Keratinocyte (primary cell): ENCODE measurements around the gene B4GALNT4. TPM values are rescaled to one million over a fixed set of nuclear protein-coding genes. Genes with fewer than 3 reads are reported as not detected.
A peak's percentile ranks its signal among the peaks of the same experiment; 100 is the strongest.

Source experiments
- DNase-seq: peaks from one replicate; pipeline ENCODE4 v3.0.0-alpha.2; 2011; ENCODE audit warnings: low read depth, missing footprints, low spot score
- FAIRE-seq: peaks from 2 replicates; lab custom pipeline; 2011; peaks lifted over from hg19 to GRCh38; lab: Jason Lieb, UNC
- H2AFZ ChIP-seq: 2 replicates; pipeline ENCODE4 v1.6.0; 2012; ENCODE audit warnings: low read length, control low read depth, inconsistent platforms; ENCODE audit not compliant: control insufficient read depth
- H3K27ac ChIP-seq: 2 replicates; pipeline ENCODE4 v1.5.1; 2011; ENCODE audit warnings: low read length; ENCODE audit not compliant: control insufficient read depth, insufficient read depth
- H3K27me3 ChIP-seq: 3 replicates; pipeline ENCODE4 v1.6.0; 2011; ENCODE audit warnings: low read length; ENCODE audit not compliant: control insufficient read depth, insufficient read depth; ENCODE audit errors: extremely low read depth
- H3K36me3 ChIP-seq, 2 experiments: 2 replicates in 1 of 2; 3 replicates in 1 of 2; pipeline ENCODE4 v1.5.1; 2011; ENCODE audit warnings: low read length in 2 of 2, mild to moderate bottlenecking in 1 of 2; ENCODE audit not compliant: control insufficient read depth in 2 of 2, insufficient read depth in 2 of 2; ENCODE audit errors: extremely low read depth in 1 of 2
- H3K4me1 ChIP-seq: 3 replicates; pipeline ENCODE4 v1.5.1; 2011; ENCODE audit warnings: low read length; ENCODE audit not compliant: control insufficient read depth, insufficient read depth; ENCODE audit errors: extremely low read depth
- H3K4me2 ChIP-seq: 3 replicates; pipeline ENCODE4 v1.6.0; 2011; ENCODE audit warnings: low read depth, low read length; ENCODE audit not compliant: control insufficient read depth, insufficient read depth; ENCODE audit errors: extremely low read depth
- H3K4me3 ChIP-seq, 3 experiments: fragments of 200-600 bp in 1 of 3; sonication (generic) in 1 of 3; 2 replicates in 2 of 3; 3 replicates in 1 of 3; pipeline ENCODE4 v1.5.1; 2011 to 2016; ENCODE audit warnings: low read length in 3 of 3, mild to moderate bottlenecking in 3 of 3, control low read depth in 2 of 3, inconsistent platforms in 1 of 3, low read depth in 1 of 3, mixed read lengths in 1 of 3, mixed run types in 1 of 3, moderate library complexity in 1 of 3; ENCODE audit not compliant: control insufficient read depth in 2 of 3, insufficient read depth in 2 of 3; ENCODE audit errors: extremely low read depth in 1 of 3
- H3K79me2 ChIP-seq: 2 replicates; pipeline ENCODE4 v1.6.0; 2012; ENCODE audit warnings: low read length; ENCODE audit not compliant: control insufficient read depth, insufficient read depth
- H3K9ac ChIP-seq: 3 replicates; pipeline ENCODE4 v1.6.0; 2011; ENCODE audit warnings: low read length; ENCODE audit not compliant: control insufficient read depth, insufficient read depth; ENCODE audit errors: extremely low read depth
- H3K9me1 ChIP-seq: 3 replicates; pipeline ENCODE4 v1.6.0; 2011; ENCODE audit warnings: low read length; ENCODE audit not compliant: control insufficient read depth, insufficient read depth; ENCODE audit errors: extremely low read depth
- H3K9me3 ChIP-seq: 2 replicates; pipeline ENCODE4 v1.5.1; 2012; ENCODE audit warnings: low read depth, low read length; ENCODE audit not compliant: control insufficient read depth
- H4K20me1 ChIP-seq: 3 replicates; pipeline ENCODE4 v1.6.0; 2011; ENCODE audit warnings: low read length; ENCODE audit not compliant: control insufficient read depth, insufficient read depth; ENCODE audit errors: extremely low read depth
- CTCF ChIP-seq, 3 experiments: IDR thresholded peaks in 1 of 3; conservative IDR thresholded peaks in 1 of 3; optimal IDR thresholded peaks in 1 of 3; 2 replicates in 2 of 3; 3 replicates in 1 of 3; pipeline versions ENCODE3 to v1.5.1; 2011; ENCODE audit warnings: low read length in 3 of 3, mild to moderate bottlenecking in 3 of 3, moderate library complexity in 2 of 3, control low read depth in 1 of 3, inconsistent platforms in 1 of 3; ENCODE audit not compliant: insufficient read depth in 2 of 3; ENCODE audit errors: extremely low read depth in 1 of 3
- EZH2 ChIP-seq: IDR thresholded peaks from one replicate; pipeline ENCODE4 v1.6.1; 2012; ENCODE audit warnings: inconsistent platforms, mild to moderate bottlenecking, low read length, moderate library complexity
- dilution Hi-C: fragments of 300-500 bp; cut with MboI; formaldehyde crosslinking; loops from one replicate; pipeline ENCODE4 v1.7.0; 2020; ENCODE audit warnings: low sequenced_read_pairs; ENCODE audit not compliant: extremely low pct_ligation_motif_present
- polyA plus RNA-seq, 5 experiments: library from polyadenylated mRNA; depleted of rRNA in 3 of 5; stranded (reverse) in 3 of 5; stranded (forward) in 1 of 5; unstranded in 1 of 5; fragments of >200 nt; gene quantifications; 1 replicate in 1 of 5; 2 replicates in 3 of 5; 3 replicates in 1 of 5; pipeline versions ENCODE4 v1.2.1 to v1.2.3, GENCODE V29; 2011 to 2012; ENCODE audit warnings: missing spikeins in 2 of 5, low read depth in 1 of 5, low replicate concordance in 1 of 5

B4GALNT4 gene
- polyA plus RNA-seq, 1 donor (not counting 4 experiments of a cell fraction or from before 2014, with no cell fraction given), result 7.3 TPM

- Histone ChIP-seq H3K27ac (peak overlapping the region; percentile 97), H3K79me2 (peaks cover 67% of the 10 kb centered on the region), H3K9me1 (no peaks in the 10 kb centered on the region), H3K4me2 (peak overlapping the region; percentile 93), H3K27me3 (no peaks in the 10 kb centered on the region), H3K4me1 (peaks cover 25% of the 10 kb centered on the region), H3K9me3 (no peaks in the 10 kb centered on the region), H3K36me3 (peaks cover 5 to 22% of the 10 kb centered on the region in 2 experiments), H3K4me3 (peak overlapping the region; percentile 61 to 95 (median 82)), H2AFZ (no peak overlapping the region), H3K9ac (peak overlapping the region; percentile 83), H4K20me1 (peaks cover 10% of the 10 kb centered on the region)
- dilution Hi-C loops, result no loop called here
- no peak for TF ChIP-seq EZH2
- TF ChIP-seq CTCF (optimal IDR thresholded peaks at IDR 0.05 in 1 of 3, IDR thresholded peaks at IDR 0.05 in 1 of 3, conservative IDR thresholded peaks at IDR 0.05 in 1 of 3; ENCODE audit: extremely low read depth in 1 of 3, insufficient read depth in 2 of 3, low read length in 3 of 3), result no peak
- FAIRE-seq, result peak; percentile 36
- peak; percentile 72 for DNase-seq
Measured at GRCh38 chr11:393219-394033, 24.1 kb downstream of the B4GALNT4 start.

- TF ChIP-seq CTCF (optimal IDR thresholded peaks at IDR 0.05 in 1 of 3, IDR thresholded peaks at IDR 0.05 in 1 of 3, conservative IDR thresholded peaks at IDR 0.05 in 1 of 3; ENCODE audit: extremely low read depth in 1 of 3, insufficient read depth in 2 of 3, low read length in 3 of 3) (no peak), EZH2 (no peak)
- dilution Hi-C loops, result no loop called here
- peak within 1 kb of the TSS; percentile 61 to 95 (median 82) for H3K4me3 ChIP-seq
- peaks cover 3 to 27% of the 10 kb centered on the region in 2 experiments for H3K36me3 ChIP-seq
- peaks cover 25% of the 10 kb centered on the region for H3K4me1 ChIP-seq
- no peaks in the 10 kb centered on the region for H3K9me3 ChIP-seq
- peaks cover 71% of the 10 kb centered on the region for H3K79me2 ChIP-seq
- FAIRE-seq (peak; percentile 63), DNase-seq (peak; percentile 88)
- H3K27me3 ChIP-seq, result no peaks in the 10 kb centered on the region
- H4K20me1 ChIP-seq, result peaks cover 10% of the 10 kb centered on the region
- H3K9ac ChIP-seq, result peak within 1 kb of the TSS; percentile 83
- H2AFZ ChIP-seq, result no peak within 1 kb of the TSS
- peak within 1 kb of the TSS; percentile 97 for H3K27ac ChIP-seq
- H3K9me1 ChIP-seq, result no peaks in the 10 kb centered on the region
- peak within 1 kb of the TSS; percentile 93 for H3K4me2 ChIP-seq
Measured at GRCh38 chr11:394034-394857, 24.9 kb downstream of the B4GALNT4 start, which contains the start of gene PKP3. TSS of gene PKP3 (plus strand) at chr11:394209. CDS start at chr11:394293, 84 bp downstream.
